Testis (tissue), 2 donors: ENCODE data around the gene PHYKPL.
"Not testable (repeated sequence)": the region's sequence is repeated elsewhere in the genome, so short reads cannot be mapped to it uniquely, and the experiment has no call there.

Experiments
- POLR2A ChIP-seq: fragments of 450-650 bp; IDR thresholded peaks from one replicate; pipeline ENCODE4 v1.6.1; 2017; ENCODE audit warnings: antibody characterized with exemption, mild to moderate bottlenecking, moderate library complexity
- TF ChIP-seq, protein P1 (sequence below), 3 experiments: fragments of 450-650 bp in 2 of 3; fragments of 200-600 bp in 1 of 3; sonication (generic) in 1 of 3; IDR thresholded peaks; one replicate each; pipeline ENCODE4 v1.5.1; 2016 to 2019; ENCODE audit warnings: antibody characterized with exemption in 3 of 3, mild to moderate bottlenecking in 2 of 3, moderate library complexity in 1 of 3

DNA sequence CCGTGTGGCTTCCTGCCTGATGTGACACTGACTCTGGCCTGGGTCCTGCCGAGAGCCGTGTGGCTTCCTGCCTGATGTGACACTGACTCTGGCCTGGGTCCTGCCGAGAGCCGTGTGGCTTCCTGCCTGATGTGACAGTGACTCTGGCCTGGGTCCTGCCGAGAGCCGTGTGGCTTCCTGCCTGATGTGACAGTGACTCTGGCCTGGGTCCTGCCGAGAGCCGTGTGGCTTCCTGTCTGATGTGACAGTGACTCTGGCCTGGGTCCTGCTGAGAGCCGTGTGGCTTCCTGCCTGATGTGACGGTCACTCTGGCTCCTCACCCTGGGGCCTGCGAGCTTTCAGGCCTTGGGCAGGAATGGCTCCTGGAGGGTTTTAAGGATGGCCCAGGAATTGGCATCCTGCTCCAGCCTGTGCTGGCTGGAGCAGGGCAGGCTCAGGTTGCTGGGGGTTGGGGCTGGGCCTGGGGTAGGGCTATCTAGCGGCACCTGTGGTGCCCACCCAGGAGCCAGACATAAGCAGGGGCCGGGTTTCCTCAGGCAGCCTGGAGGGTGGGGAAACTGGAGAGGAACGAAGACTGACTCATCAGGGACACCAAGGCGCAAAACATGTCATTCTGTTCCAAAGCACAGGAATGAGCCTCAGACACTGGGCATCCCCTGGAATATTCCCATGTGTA is 7.2 kb upstream of the PHYKPL start:
- TF ChIP-seq POLR2A, result not testable (repeated sequence)
- TF ChIP-seq, protein P1, sequence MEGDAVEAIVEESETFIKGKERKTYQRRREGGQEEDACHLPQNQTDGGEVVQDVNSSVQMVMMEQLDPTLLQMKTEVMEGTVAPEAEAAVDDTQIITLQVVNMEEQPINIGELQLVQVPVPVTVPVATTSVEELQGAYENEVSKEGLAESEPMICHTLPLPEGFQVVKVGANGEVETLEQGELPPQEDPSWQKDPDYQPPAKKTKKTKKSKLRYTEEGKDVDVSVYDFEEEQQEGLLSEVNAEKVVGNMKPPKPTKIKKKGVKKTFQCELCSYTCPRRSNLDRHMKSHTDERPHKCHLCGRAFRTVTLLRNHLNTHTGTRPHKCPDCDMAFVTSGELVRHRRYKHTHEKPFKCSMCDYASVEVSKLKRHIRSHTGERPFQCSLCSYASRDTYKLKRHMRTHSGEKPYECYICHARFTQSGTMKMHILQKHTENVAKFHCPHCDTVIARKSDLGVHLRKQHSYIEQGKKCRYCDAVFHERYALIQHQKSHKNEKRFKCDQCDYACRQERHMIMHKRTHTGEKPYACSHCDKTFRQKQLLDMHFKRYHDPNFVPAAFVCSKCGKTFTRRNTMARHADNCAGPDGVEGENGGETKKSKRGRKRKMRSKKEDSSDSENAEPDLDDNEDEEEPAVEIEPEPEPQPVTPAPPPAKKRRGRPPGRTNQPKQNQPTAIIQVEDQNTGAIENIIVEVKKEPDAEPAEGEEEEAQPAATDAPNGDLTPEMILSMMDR (IDR thresholded peaks at IDR 0.05), result not testable (repeated sequence)
